GM10847 (cell line): ENCODE data around the gene SMC3.

Experiments
- POLR2A ChIP-seq: IDR thresholded peaks from 2 replicates; pipeline ENCODE4 v1.6.1; 2011; ENCODE audit not compliant: insufficient read length; ENCODE audit errors: extremely low read depth

The SMC3 gene

DNA sequence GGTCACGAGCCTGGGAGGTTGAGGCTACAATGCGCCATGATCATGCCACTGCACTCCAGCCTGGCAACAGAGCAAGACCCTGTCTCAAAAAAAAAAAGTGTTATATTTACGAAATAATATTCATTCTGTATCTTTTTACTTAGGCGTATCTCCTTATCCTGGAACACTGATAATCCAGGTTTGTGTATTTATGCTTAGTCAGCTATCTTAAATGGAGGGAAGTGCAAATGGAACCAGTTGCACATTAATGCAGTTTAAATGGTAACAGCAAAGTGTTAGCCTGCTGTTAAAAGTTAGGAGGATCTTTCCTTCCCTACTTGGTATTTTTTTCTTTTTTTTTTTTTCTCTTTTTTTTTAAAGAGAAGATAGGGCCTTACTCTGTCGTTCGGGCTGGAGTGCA is 40.6 kb downstream of the SMC3 start:
- no peak for TF ChIP-seq POLR2A

GRCh38 chr10:110609605-110610004 is 42.1 kb downstream of the SMC3 start:
- no peak for TF ChIP-seq POLR2A

GRCh38 chr10:110610308-110610774 is 42.8 kb downstream of the SMC3 start:
- no peak for TF ChIP-seq POLR2A

GRCh38 chr10:110612087-110612486 is 44.6 kb downstream of the SMC3 start:
- no peak for TF ChIP-seq POLR2A

DNA sequence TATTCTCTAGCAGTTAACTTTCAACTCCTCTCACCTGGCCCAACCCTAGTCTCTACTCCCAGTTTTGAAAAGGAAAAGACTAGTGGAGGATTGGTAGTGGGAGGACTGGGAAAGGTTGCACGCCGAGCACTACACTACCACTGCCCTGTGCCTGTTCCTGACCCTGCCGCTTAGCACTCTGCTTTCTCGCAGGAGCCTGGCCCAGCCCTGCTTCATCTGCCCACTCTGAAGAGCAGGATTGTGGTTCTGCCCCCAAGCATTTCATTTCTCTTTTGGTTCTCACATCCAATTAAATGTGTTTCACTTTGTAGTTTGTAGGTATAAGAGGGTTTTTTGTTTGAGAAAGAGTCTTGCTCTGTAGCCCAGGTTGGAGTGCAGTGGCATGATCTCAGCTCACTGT is 45.1 kb downstream of the SMC3 start:
- TF ChIP-seq POLR2A: no peak

- TF ChIP-seq POLR2A: no peak
Measured at GRCh38 chr10:110613341-110613995, 46.0 kb downstream of the SMC3 start.

DNA sequence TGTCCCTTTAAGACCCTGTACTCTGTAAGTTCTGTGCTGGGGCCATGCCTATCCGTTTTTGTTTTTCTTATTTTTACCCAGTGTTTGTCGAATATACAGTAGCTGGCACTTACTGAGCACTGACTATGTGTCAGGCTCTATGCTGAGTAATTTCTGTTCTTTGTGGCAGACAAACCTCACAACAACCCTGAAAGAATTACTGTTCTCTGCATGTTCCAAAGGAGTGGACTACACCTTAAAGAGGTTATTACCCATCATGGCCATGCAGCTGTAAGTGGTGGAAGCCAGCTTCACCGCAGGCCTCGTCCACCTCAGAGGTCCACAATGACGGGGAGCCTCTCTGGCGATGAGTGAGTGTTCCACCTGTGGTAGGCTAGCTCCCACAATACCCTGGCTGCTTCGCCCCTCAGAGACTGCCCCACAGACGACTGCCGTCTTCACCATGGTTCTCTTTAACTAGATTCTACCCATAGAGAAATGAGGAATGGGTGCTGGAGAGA is 46.6 kb downstream of the SMC3 start:
- TF ChIP-seq POLR2A: no peak

DNA sequence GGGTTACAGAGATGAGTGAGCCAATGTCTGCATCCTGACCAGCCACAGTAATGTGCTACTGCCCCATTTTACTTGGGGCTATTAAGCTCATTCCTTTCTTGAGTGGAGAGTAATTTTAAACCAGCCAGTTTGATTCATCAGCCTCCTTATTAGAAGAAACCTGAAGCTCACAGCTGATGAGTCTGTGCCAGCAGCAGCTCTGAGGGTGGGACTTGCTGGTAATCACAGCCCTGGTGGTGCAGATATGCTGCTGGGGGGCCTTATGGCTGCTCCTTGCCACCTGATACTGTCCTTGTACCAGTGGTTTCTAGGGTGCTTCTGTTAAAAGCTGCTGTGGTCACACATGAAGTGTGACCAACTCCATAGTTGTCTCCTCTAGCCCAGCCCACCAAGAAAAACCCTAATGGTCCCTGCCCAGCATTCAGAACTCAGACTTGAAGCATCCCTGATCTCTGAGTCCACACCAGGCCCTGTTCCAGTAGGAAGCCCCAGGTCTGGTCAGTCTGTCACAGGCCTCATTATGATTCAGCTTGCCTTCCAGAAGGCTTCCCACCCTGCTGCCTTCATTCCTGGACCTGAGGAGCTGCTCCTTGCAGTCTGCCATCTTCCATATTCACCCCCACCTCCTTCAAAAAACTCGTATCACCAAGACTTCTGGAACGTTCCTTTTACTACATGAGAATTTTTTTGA is 47.7 kb downstream of the SMC3 start:
- no peak for TF ChIP-seq POLR2A

- no peak for TF ChIP-seq POLR2A
Measured at GRCh38 chr10:110616493-110617033, 49.1 kb downstream of the SMC3 start.

DNA sequence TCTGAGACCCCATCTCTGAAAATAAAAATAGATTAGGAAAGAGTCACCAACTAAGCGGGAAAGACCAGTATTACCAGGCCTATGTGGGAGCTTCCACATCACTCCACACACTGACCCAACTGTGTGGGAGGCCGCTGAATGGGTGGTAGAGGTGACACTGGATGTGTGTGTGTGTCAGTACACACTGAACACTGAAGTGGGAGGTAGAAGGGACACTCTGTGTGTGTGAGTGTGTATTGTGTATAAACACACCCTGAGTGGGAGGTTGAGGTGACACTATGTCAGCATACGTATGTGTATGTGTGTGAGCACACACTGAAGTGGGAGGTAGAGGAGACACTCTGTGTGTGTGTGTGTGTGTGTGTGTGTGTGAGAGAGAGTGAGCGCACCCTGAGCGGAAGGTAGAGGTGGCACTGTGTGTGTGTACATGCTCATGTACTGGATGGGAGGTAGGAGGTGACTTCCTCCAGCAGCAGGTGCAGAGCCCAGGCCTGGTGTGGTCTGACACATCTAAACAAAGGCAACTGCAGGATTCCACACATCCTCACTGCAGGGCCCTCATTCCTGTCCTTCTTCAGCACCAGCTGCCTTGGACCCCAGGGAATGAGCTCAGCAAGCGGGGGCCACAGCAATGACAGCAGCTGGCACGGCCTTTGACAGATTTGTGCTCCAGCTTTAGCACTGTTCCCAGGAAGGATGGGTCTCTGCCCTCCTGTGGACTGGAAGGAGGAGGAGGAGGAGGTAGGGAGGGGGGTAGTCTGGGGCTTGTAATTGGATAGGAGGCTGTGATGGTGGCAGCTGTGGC is 50.1 kb downstream of the SMC3 start:
- TF ChIP-seq POLR2A: no peak

- TF ChIP-seq POLR2A: no peak
Measured at GRCh38 chr10:110618230-110618610, 50.7 kb downstream of the SMC3 start.

DNA sequence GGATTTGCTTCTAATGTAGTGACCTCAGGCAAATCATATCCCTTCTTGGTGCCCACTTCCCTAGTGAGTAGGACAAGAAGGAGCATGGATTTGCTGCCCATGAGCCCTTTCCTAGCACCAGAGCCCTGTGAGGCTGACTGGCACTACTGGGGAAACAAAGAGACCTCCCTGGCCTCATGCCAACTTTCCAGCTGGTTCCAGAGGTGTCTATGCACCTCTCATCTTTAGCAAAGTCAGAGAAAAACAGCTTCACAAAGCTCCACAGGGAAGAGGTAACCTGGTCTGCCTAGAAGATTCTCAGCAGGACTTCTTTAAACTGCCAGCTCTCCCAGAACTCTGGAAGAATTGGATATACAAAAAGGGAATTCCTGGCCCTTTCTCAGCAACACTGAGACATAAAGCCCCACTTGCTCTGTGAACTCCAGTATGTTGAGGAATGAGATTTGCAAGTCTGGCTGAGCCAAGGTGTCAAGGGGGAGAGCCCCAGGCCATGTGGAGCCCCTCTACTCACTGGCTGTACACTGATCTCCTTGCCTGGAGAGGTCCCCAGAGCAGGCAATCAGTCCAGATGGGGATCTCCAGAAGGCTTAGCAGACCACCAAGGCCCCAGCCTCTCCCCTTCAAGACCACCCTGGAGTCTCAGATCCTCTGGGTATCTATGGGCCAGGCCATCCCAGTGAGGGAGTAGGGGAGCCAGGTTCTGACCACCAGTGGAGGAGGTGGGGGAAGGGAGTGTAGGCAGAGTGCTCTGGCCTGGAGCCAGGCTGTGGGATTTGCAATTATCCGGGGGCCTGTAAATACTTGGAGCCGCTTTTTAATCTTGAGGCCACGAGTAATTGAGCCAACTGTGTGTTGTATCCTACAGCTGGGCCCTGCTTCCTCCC is 52.3 kb downstream of the SMC3 start:
- TF ChIP-seq POLR2A: no peak

GRCh38 chr10:110620398-110620719 is 52.9 kb downstream of the SMC3 start:
- TF ChIP-seq POLR2A: no peak

GRCh38 chr10:110625356-110625894 is 57.9 kb downstream of the SMC3 start:
- TF ChIP-seq POLR2A: no peak
